H9 (cell line): Measurements from ENCODE around the gene ANKMY1. TPM values are rescaled to one million over a fixed set of nuclear protein-coding genes. Genes with fewer than 3 reads are reported as not detected.

Experiments used
- DNase-seq: peaks from one replicate; pipeline ENCODE4 v3.0.0-alpha.2; 2017
- H2AFZ ChIP-seq: one replicate; pipeline ENCODE4 v1.6.1; 2013; ENCODE audit warnings: mild to moderate bottlenecking, low read length, control low read depth, moderate library complexity
- H2AK5ac ChIP-seq: 2 replicates; pipeline ENCODE4 v1.6.1; 2013; ENCODE audit warnings: low read length, control low read depth, mixed read lengths; ENCODE audit not compliant: insufficient read length
- H2BK120ac ChIP-seq: one replicate; pipeline ENCODE4 v1.6.1; 2013; ENCODE audit warnings: low read depth, mild to moderate bottlenecking, low read length, control low read depth, inconsistent platforms; ENCODE audit not compliant: poor library complexity, severe bottlenecking
- H2BK12ac ChIP-seq: 2 replicates; pipeline ENCODE4 v1.6.1; 2013; ENCODE audit warnings: low read length, control low read depth, mixed read lengths, low read depth; ENCODE audit not compliant: insufficient read length
- H2BK15ac ChIP-seq: 2 replicates; pipeline ENCODE4 v1.6.1; 2013; ENCODE audit warnings: low read depth, low read length, control low read depth
- H2BK20ac ChIP-seq: one replicate; pipeline ENCODE4 v1.6.1; 2013; ENCODE audit warnings: low read depth, mild to moderate bottlenecking, low read length, control low read depth, inconsistent platforms; ENCODE audit not compliant: poor library complexity, severe bottlenecking
- H2BK5ac ChIP-seq: 2 replicates; pipeline ENCODE4 v1.6.1; 2013; ENCODE audit warnings: low read length, control low read depth, mixed read lengths; ENCODE audit not compliant: insufficient read length
- H3K14ac ChIP-seq: 2 replicates; pipeline ENCODE4 v1.6.1; 2013; ENCODE audit warnings: low read length, control low read depth; ENCODE audit not compliant: insufficient read depth
- H3K18ac ChIP-seq: 2 replicates; pipeline ENCODE4 v1.6.1; 2013; ENCODE audit warnings: low read depth, mild to moderate bottlenecking, mixed read lengths, low read length, control low read depth; ENCODE audit not compliant: insufficient read length
- H3K23ac ChIP-seq: 2 replicates; pipeline ENCODE4 v1.6.1; 2013; ENCODE audit warnings: low read length, control low read depth, mixed read lengths, low read depth; ENCODE audit not compliant: insufficient read length
- H3K23me2 ChIP-seq: 2 replicates; pipeline ENCODE4 v1.6.1; 2013; ENCODE audit warnings: low read depth, mild to moderate bottlenecking, mixed read lengths, low read length, control low read depth; ENCODE audit not compliant: insufficient read length, poor library complexity, severe bottlenecking
- H3K27ac ChIP-seq: 2 replicates; pipeline ENCODE4 v1.5.1; 2013; ENCODE audit warnings: low read length, control low read depth, mixed read lengths, low read depth; ENCODE audit not compliant: insufficient read length
- H3K27me3 ChIP-seq: 2 replicates; pipeline ENCODE4 v1.6.1; 2013; ENCODE audit warnings: low read length, control low read depth, inconsistent platforms; ENCODE audit not compliant: insufficient read depth
- H3K4ac ChIP-seq: 2 replicates; pipeline ENCODE4 v1.6.1; 2013; ENCODE audit warnings: low read depth, mild to moderate bottlenecking, control low read depth, inconsistent platforms, low read length, moderate library complexity
- H3K4me1 ChIP-seq: 2 replicates; pipeline ENCODE4 v1.6.1; 2013; ENCODE audit warnings: low read length, control low read depth, inconsistent platforms; ENCODE audit not compliant: insufficient read depth
- H3K4me2 ChIP-seq: 2 replicates; pipeline ENCODE4 v1.6.1; 2013; ENCODE audit warnings: low read length, control low read depth, mixed read lengths; ENCODE audit not compliant: insufficient read length, insufficient read depth
- H3K56ac ChIP-seq: 2 replicates; pipeline ENCODE4 v1.6.1; 2013; ENCODE audit warnings: low read depth, mild to moderate bottlenecking, mixed read lengths, low read length, control low read depth; ENCODE audit not compliant: insufficient read length
- H3K79me1 ChIP-seq: 2 replicates; pipeline ENCODE4 v1.6.1; 2013; ENCODE audit warnings: low read depth, mild to moderate bottlenecking, moderate library complexity, low read length, control low read depth, inconsistent platforms; ENCODE audit not compliant: insufficient read depth, poor library complexity, severe bottlenecking
- H3K79me2 ChIP-seq: 2 replicates; pipeline ENCODE4 v1.6.1; 2013; ENCODE audit warnings: low read length, control low read depth, inconsistent platforms; ENCODE audit not compliant: insufficient read depth
- H3K9ac ChIP-seq: 2 replicates; pipeline ENCODE4 v1.6.1; 2013; ENCODE audit warnings: low read length, control low read depth, mixed read lengths; ENCODE audit not compliant: insufficient read length; ENCODE audit errors: extremely low read depth
- H3K9me3 ChIP-seq: one replicate; pipeline ENCODE4 v1.6.1; 2013; ENCODE audit warnings: low read depth, low read length, inconsistent platforms; ENCODE audit not compliant: control insufficient read depth
- H3T11ph ChIP-seq: one replicate; pipeline ENCODE4 v1.6.1; 2013; ENCODE audit warnings: mild to moderate bottlenecking, low read length, control low read depth, inconsistent platforms
- H4K20me1 ChIP-seq: one replicate; pipeline ENCODE4 v1.6.1; 2013; ENCODE audit not compliant: control insufficient read depth, insufficient read length, insufficient read depth
- H4K5ac ChIP-seq: 2 replicates; pipeline ENCODE4 v1.6.1; 2013; ENCODE audit warnings: low read depth, mild to moderate bottlenecking, mixed read lengths, low read length, control low read depth; ENCODE audit not compliant: insufficient read length
- H4K8ac ChIP-seq: replicated peaks from 2 replicates; pipeline ENCODE4 v1.6.1; 2013; ENCODE audit warnings: low read length, control low read depth, mixed read lengths, low read depth; ENCODE audit not compliant: insufficient read length
- H4K91ac ChIP-seq: 2 replicates; pipeline ENCODE4 v1.6.1; 2013; ENCODE audit warnings: low read depth, mild to moderate bottlenecking, moderate library complexity, mixed read lengths, low read length, control low read depth; ENCODE audit not compliant: insufficient read length
- H3K27ac Mint-ChIP-seq, 3 experiments: 2 replicates in 2 of 3; 3 replicates in 1 of 3; pipeline ENCODE4 v1.8.0; 2020 to 2021; ENCODE audit warnings: mixed read lengths in 3 of 3, mild to moderate bottlenecking in 1 of 3, moderate library complexity in 1 of 3
- H3K27me3 Mint-ChIP-seq: 2 replicates; pipeline ENCODE4 v1.8.0; 2021; ENCODE audit warnings: low read depth, mild to moderate bottlenecking, moderate library complexity, mixed read lengths
- H3K36me3 Mint-ChIP-seq, 3 experiments: 2 replicates in 2 of 3; 3 replicates in 1 of 3; pipeline ENCODE4 v1.8.0; 2020 to 2021; ENCODE audit warnings: low read depth in 3 of 3, mixed read lengths in 3 of 3; ENCODE audit not compliant: insufficient read depth in 1 of 3
- H3K4me1 Mint-ChIP-seq, 2 experiments: 2 replicates each; pipeline ENCODE4 v1.8.0; 2020; ENCODE audit warnings: mixed read lengths in 2 of 2
- H3K4me3 Mint-ChIP-seq, 2 experiments: 2 replicates in 1 of 2; 3 replicates in 1 of 2; pipeline ENCODE4 v1.8.0; 2020 to 2021; ENCODE audit warnings: mild to moderate bottlenecking in 2 of 2, mixed read lengths in 2 of 2, moderate library complexity in 1 of 2
- H3K9me3 Mint-ChIP-seq, 2 experiments: 2 replicates in 1 of 2; 3 replicates in 1 of 2; pipeline ENCODE4 v1.8.0; 2020; ENCODE audit warnings: mild to moderate bottlenecking in 2 of 2, mixed read lengths in 2 of 2, moderate library complexity in 1 of 2
- WGBS: extraction: QIAGEN DNeasy Blood & Tissue Kit; methylation state at CpG from one replicate; pipeline ENCODE4 v1.1.7; 2013; ENCODE audit warnings: missing lambda C conversion rate, low lambda C conversion rate, mixed read lengths; ENCODE audit not compliant: insufficient read length; ENCODE audit errors: extremely low coverage; 5-methylcytosine and 5-hydroxymethylcytosine counted together
- total RNA-seq: library from RNA; stranded (reverse); gene quantifications from 2 replicates; pipeline ENCODE4 v1.2.1, GENCODE V29; 2021
- TF ChIP-seq, protein P1 (sequence below): fragments of 200-600 bp; sonication (generic); conservative IDR thresholded peaks from 3 replicates; pipeline ENCODE4 v1.8.0; 2021; ENCODE audit warnings: antibody characterized with exemption, mild to moderate bottlenecking

The ANKMY1 gene
- total RNA-seq, 1 experiment from 2014 or later: 13.7 TPM

DNA sequence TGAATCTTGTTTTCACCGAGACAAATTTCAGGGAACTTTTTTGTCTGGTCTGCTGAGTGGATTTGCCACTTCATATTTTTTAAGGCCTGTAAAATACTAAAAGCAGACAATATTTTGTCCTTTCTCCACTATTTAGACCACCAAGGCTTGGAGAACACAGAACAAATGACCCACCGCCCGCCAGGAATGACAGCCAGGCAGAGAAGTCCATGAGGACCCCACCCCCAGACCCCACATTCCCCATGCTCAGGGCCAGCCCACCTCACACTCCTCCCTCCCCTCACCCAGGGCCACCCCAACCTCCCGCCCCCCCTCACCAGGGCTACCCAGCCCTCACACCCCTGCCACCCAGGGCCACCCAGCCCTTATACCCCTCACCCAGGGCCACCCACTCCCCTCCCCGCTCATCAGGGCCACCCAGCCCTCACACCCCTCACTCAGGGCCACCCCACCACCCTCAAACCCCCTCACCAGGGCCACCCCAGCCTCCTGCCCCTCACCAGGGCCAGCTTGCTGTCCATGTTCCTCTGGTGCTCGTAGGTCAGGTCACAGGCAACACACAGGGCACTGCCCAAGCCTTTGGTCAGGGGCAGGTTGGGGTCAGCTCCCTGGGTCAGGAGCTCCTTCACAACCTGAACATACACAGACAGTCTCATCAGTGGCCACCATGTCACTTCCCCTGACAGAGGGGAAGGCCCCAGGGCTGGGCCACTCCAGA is 50.6 kb downstream of the ANKMY1 start:
- Histone ChIP-seq H3K27ac (no peak overlapping the region), H2BK120ac (no peak overlapping the region), H3K4me2 (no peak overlapping the region), H2BK15ac (no peak overlapping the region), H3K27me3 (no peaks in the 10 kb centered on the region), H3K4ac (no peak overlapping the region), H3K23me2 (no peaks in the 10 kb centered on the region), H3K79me1 (no peaks in the 10 kb centered on the region), H4K8ac (no peak overlapping the region), H3K14ac (no peak overlapping the region), H4K5ac (no peak overlapping the region), H4K20me1 (no peaks in the 10 kb centered on the region), H3K23ac (no peak overlapping the region), H2AFZ (no peak overlapping the region), H2AK5ac (no peak overlapping the region), H3T11ph (no peak overlapping the region), H3K4me1 (no peaks in the 10 kb centered on the region), H3K9me3 (no peaks in the 10 kb centered on the region), H2BK20ac (no peak overlapping the region), H3K18ac (no peak overlapping the region), H2BK5ac (no peak overlapping the region), H3K9ac (no peak overlapping the region), H3K79me2 (no peaks in the 10 kb centered on the region), H3K56ac (no peak overlapping the region), H2BK12ac (no peak overlapping the region), H4K91ac (no peak overlapping the region)
- Mint-ChIP-seq H3K27ac (no peak overlapping the region), H3K27me3 (peaks cover 3% of the 10 kb centered on the region), H3K4me1 (no peaks in the 10 kb centered on the region), H3K4me3 (no peak overlapping the region), H3K36me3 (no peaks in the 10 kb centered on the region), H3K9me3 (0 out of 5 replicates have a peak, but pooled peaks cover 0 to 2% of the 10 kb centered on the region in 2 experiments)
- TF ChIP-seq, protein P1, sequence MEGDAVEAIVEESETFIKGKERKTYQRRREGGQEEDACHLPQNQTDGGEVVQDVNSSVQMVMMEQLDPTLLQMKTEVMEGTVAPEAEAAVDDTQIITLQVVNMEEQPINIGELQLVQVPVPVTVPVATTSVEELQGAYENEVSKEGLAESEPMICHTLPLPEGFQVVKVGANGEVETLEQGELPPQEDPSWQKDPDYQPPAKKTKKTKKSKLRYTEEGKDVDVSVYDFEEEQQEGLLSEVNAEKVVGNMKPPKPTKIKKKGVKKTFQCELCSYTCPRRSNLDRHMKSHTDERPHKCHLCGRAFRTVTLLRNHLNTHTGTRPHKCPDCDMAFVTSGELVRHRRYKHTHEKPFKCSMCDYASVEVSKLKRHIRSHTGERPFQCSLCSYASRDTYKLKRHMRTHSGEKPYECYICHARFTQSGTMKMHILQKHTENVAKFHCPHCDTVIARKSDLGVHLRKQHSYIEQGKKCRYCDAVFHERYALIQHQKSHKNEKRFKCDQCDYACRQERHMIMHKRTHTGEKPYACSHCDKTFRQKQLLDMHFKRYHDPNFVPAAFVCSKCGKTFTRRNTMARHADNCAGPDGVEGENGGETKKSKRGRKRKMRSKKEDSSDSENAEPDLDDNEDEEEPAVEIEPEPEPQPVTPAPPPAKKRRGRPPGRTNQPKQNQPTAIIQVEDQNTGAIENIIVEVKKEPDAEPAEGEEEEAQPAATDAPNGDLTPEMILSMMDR: no peak
- DNase-seq: peak; percentile 8
- WGBS: no CpG with 5 or more reads among the region's 6 CpGs
